HS-5 (cell line): ENCODE measurements around the gene CDC42BPA.
A peak's percentile ranks its signal among the peaks of the same experiment; 100 is the strongest.
"Not testable (repeated sequence)": the region's sequence is repeated elsewhere in the genome, so short reads cannot be mapped to it uniquely, and the experiment has no call there.

Experiments
- DNase-seq: peaks from one replicate; pipeline ENCODE4 v3.0.0-alpha.2; 2012; ENCODE audit warnings: low read depth

Gene CDC42BPA

DNA sequence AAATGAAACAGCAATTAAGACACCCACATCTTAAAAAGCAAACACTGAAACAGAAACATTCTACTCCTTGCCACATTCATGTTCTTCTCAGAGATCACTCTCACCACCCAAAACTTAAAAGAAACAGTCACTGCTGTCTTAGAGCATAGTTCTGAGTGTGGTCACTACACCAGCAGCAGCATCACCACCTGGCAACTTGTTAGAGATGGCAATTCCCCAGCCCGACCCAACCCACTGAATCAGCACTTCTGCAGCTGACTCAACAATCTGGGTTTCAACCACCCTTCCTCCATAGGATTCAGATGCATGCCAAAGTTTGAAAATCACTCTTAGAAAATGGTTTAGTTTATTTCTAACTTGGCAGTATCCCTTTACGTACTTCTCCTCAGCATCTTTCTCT, 126.1 kb downstream of the CDC42BPA start:
- peak; percentile 87 for DNase-seq

- DNase-seq: no peak
Observed at GRCh38 chr1:227191607-227192006, 126.7 kb downstream of the CDC42BPA start.

DNA sequence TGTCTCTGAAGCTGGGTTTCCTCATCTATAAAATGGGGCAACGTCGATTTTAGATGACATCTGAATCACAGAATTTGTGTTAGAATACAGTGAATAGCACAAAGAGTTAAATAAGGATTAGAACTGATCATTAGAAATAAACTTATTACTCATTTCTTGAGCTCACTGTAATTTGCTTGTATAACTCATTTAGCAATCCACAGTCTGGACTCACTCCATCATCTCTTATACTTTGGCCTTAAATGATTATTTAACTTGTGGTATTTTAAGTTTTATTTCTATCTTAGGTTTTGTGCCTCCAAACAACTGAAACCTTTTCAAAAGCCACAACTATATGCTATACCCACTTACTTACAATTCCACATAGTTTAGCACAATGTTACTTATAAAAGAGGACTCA, 128.0 kb downstream of the CDC42BPA start:
- no peak for DNase-seq

DNA sequence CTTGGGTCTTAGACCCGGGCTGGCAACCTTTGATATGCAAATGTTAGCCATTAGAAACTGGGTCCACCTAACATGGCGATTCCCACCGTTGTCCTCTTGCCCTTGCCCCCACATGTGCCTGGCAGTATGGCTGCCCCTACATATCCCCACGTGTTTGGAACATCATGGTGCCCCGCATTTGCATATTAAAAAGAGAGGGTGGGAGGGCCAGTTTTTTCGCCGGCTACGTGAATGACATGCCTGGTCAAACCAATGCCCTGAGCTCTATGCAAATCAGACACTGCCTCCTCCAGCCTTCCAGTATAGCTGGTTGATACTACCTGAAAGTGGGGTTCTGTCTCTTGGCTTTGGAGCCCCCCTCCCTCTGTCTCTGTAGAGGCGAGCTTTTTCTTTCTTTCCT, 133.0 kb downstream of the CDC42BPA start:
- no peak for DNase-seq

DNA sequence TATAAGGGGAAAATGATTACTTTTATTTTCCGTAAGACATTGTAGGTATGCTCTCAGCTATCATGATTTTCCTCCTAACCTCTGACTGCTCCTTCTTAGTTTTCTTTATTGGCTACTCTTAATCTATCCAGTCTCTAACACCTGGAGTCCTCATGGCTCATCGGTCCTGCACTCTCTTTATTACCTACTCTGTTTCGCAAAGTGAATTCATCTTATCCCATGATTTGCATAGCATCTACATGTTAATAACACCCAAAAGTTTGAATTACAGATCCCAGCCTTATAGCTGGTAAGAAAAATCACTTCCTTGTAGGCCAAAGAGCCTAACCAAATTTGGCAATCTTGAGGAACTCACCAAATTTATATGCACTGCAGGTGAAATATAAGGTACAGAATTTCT, 136.3 kb downstream of the CDC42BPA start:
- DNase-seq: no peak

DNA sequence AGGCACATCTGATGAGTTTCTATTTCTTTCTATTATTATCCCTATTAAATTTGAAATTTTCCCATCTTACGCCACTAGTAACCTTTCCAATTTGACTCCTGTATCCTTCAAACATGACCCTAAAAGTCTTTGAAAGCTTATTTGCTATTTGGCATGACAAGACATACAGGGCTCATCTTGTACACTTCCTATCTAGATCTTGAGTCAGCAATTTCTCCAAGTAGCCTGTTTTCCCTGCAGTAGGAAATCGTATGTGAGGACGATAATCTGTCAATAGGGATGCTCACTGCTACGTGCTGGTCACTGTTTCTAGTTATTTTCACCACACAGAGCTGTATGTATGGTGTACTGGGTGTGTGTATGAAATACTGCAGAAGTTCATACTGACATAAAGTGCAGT, 142.7 kb downstream of the CDC42BPA start:
- no peak for DNase-seq

DNA sequence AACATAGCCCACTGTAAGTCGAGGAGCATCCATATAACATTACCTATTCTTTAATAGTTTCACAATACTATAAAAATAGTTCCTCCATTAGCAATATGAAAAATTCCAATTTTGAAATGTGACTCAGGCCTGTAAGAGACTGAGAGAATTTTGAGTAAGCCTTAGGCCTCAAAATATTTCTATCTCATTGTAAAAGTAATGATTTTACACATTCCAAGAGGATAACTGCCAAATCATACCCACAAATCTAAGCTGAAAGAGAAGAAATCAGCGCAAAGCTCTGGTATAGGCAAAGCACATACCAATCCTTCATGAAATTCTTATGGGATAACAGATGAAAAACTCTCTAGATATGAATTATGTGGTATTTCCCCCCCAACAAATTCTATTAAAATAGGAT, 144.1 kb downstream of the CDC42BPA start:
- peak; percentile 78 for DNase-seq

- peak; percentile 50 for DNase-seq
Observed at GRCh38 chr1:227170361-227171166, 147.7 kb downstream of the CDC42BPA start.

DNA sequence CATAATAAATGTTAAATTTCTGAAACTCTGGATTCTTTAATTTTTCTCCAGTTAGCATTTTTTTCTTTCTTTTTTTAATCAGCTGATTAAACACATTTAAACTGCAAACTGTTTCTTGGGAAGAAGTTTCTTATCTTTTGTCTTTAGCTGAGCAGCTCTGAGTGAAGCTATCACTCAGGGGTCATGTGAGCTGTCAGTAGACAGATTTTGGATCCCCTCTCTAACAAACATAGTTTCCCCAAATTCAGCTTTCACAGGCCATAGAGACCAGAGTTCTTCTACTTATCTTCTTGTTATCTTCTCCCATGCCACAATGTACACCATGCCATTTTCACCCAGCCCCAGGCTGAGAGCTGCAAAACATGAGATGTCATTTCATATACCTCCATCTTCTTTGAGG, 148.9 kb downstream of the CDC42BPA start:
- no peak for DNase-seq

DNA sequence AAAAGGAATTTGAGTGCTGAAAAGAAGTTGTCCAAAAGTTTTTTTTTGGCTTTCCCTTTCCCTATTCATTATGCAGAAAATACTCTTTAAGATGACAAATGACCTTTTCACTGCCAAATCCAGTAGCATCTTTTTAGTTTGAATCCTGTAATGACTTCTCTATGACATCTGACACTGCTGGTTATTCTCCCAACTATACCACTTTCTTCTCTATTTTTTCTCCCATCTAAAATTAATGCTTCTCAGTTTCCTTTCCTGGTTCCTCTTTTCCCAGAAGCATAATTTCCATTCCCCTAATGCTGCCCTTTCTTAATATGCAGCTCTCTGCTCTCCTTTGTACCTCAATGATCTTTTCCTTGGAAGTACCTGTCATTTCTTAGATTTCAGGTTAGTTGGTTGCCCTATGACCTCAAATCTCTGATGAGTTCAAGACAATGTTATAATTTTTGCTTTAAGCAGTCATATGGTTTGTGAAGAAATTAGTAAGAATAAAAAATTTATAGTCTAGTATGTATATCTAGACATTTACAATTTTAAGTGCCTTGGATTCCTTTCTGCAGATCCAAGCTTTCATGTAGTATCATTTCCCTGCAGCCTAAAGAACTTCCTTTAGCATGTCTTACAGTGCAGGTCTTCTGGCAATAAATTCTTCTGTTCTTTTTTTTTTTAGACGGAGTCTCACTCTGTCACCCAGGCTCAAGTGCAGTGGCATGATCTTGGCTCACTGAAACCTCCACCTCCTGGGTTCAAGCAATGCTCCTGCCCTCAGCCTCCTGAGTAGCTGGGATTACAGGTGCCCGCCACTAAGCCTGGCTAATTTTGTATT, 150.8 kb downstream of the CDC42BPA start:
- DNase-seq: no peak

- DNase-seq: no peak
Observed at GRCh38 chr1:227166559-227166958, 151.7 kb downstream of the CDC42BPA start.

- DNase-seq: no peak
Observed at GRCh38 chr1:227161470-227161869, 156.8 kb downstream of the CDC42BPA start.

- DNase-seq: no peak
Observed at GRCh38 chr1:227156520-227156919, 161.8 kb downstream of the CDC42BPA start.

DNA sequence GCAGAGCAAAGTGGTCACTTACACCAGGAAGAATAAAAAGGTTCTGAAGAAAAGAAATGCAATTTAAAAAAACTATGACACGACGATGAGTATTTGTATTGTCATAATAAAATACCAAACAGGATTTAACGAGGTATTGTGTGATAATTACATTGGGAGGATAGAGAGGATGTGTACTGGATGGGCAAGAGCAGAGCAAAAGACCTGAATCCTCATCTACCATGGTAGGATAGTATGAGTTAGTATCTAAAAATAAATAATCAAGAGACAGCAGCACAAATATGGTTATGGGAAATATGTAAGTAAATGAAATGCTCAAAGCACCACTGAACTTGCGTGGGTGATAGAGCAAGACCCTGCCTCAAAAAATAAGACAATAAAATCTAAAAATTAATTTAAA, 162.6 kb downstream of the CDC42BPA start:
- no peak for DNase-seq

GRCh38 chr1:227155004-227155403, 163.3 kb downstream of the CDC42BPA start:
- no peak for DNase-seq

GRCh38 chr1:227152525-227152924, 165.8 kb downstream of the CDC42BPA start:
- no peak for DNase-seq

DNA sequence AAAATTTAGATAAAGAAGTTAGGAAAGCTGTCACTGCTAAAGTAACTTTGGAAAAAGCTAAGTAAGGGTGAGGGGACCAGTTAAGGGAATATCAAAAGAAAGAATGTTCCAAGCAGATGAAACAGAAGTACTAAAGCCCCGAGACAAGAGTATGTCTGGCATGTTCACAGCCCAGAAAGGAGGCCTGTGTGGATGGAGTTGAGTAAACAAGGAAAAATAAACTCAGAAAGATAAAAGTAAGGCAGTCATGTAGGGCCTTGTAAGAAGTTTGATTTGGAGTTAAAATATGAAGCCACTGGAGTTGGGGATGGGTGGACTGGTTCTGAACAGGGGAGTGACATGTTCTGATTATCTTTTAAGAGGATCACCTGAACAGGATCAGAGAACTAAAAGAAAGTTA, 177.9 kb downstream of the CDC42BPA start:
- no peak for DNase-seq

GRCh38 chr1:227136210-227136820, 182.0 kb downstream of the CDC42BPA start:
- DNase-seq: no peak

- no peak for DNase-seq
Observed at GRCh38 chr1:227134686-227135314, 183.5 kb downstream of the CDC42BPA start.

GRCh38 chr1:227132695-227133094, 185.6 kb downstream of the CDC42BPA start:
- DNase-seq: not testable (repeated sequence)

GRCh38 chr1:227131193-227131592, 187.1 kb downstream of the CDC42BPA start:
- peak; percentile 28 for DNase-seq

GRCh38 chr1:227127891-227128290, 190.4 kb downstream of the CDC42BPA start:
- no peak for DNase-seq
